HepG2 (cell line): ENCODE data around the gene CREG2. TPM values are rescaled to one million over a fixed set of nuclear protein-coding genes. Genes with fewer than 3 reads are reported as not detected.
A peak's percentile ranks its signal among the peaks of the same experiment; 100 is the strongest.

Source experiments
- ATAC-seq: fragments of 200-7000 bp; cut with Tn5 transposase; 3 replicates; pipeline ENCODE4 v1.9.1; 2020; ENCODE audit warnings: mild to moderate bottlenecking, moderate library complexity
- BruUV-seq: library from RNA; stranded (reverse); fragments of 400-500 nt; replicated peaks from 2 replicates; lab custom pipeline; 2021; lab: Mats Ljungman, UMichigan
- CTCF ChIA-PET: fragments of 300-600 bp; formaldehyde crosslinking; extraction: SDS; loops from one replicate; lab custom pipeline; 2021; ENCODE audit warnings: low total read pairs, inconsistent platforms, low intra/inter-chr PET ratio; lab: Yijun Ruan, JAX
- POLR2A ChIA-PET: fragments of 350-600 bp; sonication (Branson Sonifier 250); formaldehyde crosslinking; loops from one replicate; lab custom pipeline; 2020; ENCODE audit warnings: antibody characterized with exemption, inconsistent platforms; lab: Yijun Ruan, JAX
- DNase-seq: peaks from one replicate; pipeline ENCODE4 v3.0.0-alpha.2; 2015; ENCODE audit warnings: low spot score
- FAIRE-seq: peaks from 3 replicates; lab custom pipeline; 2011; peaks lifted over from hg19 to GRCh38; lab: Jason Lieb, UNC
- H2AFZ ChIP-seq: one replicate; pipeline ENCODE4 v1.6.1; 2011; ENCODE audit warnings: low read length, inconsistent platforms
- H3K27ac ChIP-seq: fragments of 300-600 bp; 3 replicates; pipeline ENCODE4 v1.8.0; 2011; ENCODE audit warnings: mixed run types, mild to moderate bottlenecking, mixed read lengths, low read length, inconsistent platforms; ENCODE audit not compliant: insufficient read depth; ENCODE audit errors: extremely low read length
- H3K27me3 ChIP-seq, 2 experiments: fragments of 200-600 bp in 1 of 2; 2 replicates in 1 of 2; 3 replicates in 1 of 2; pipeline versions ENCODE4 v1.6.0 to v1.8.0; 2011; ENCODE audit warnings: low read length in 2 of 2, mild to moderate bottlenecking in 2 of 2, moderate library complexity in 2 of 2, inconsistent platforms in 1 of 2; ENCODE audit not compliant: insufficient read depth in 2 of 2, control insufficient read depth in 1 of 2
- H3K36me3 ChIP-seq, 2 experiments: fragments of 200-600 bp in 1 of 2; replicated peaks in 1 of 2; 2 replicates in 1 of 2; 3 replicates in 1 of 2; pipeline versions ENCODE4 v1.5.1 to v1.8.0; 2011; ENCODE audit warnings: low read length in 2 of 2, inconsistent platforms in 1 of 2; ENCODE audit not compliant: insufficient read depth in 2 of 2, control insufficient read depth in 1 of 2
- H3K4me1 ChIP-seq: 2 replicates; pipeline ENCODE4 v1.5.1; 2012; ENCODE audit warnings: low read length, inconsistent platforms; ENCODE audit not compliant: insufficient read depth
- H3K4me2 ChIP-seq: 2 replicates; pipeline ENCODE4 v1.6.0; 2011; ENCODE audit warnings: low read depth, low read length, inconsistent platforms
- H3K4me3 ChIP-seq, 3 experiments: fragments of 200-600 bp in 1 of 3; sonication (generic), shearing (Covaris generic) in 1 of 3; replicated peaks in 1 of 3; 2 replicates each; pipeline ENCODE4 v1.5.1; 2011 to 2016; ENCODE audit warnings: low read length in 3 of 3, inconsistent platforms in 2 of 3, low read depth in 2 of 3, mild to moderate bottlenecking in 2 of 3, control low read depth in 1 of 3, mixed read lengths in 1 of 3; ENCODE audit not compliant: insufficient read depth in 1 of 3
- H3K79me2 ChIP-seq: one replicate; pipeline ENCODE4 v1.6.1; 2011; ENCODE audit warnings: low read length, inconsistent platforms; ENCODE audit not compliant: insufficient read depth
- H3K9ac ChIP-seq: 2 replicates; pipeline ENCODE4 v1.6.0; 2011; ENCODE audit warnings: mild to moderate bottlenecking, low read depth, low read length, inconsistent platforms; ENCODE audit not compliant: insufficient read depth
- H3K9me3 ChIP-seq: 2 replicates; pipeline ENCODE4 v1.5.1; 2012; ENCODE audit warnings: mild to moderate bottlenecking, low read length
- H4K20me1 ChIP-seq: 2 replicates; pipeline ENCODE4 v1.6.0; 2011; ENCODE audit warnings: inconsistent platforms, mild to moderate bottlenecking, low read length, moderate library complexity; ENCODE audit not compliant: insufficient read depth
- AGO1 ChIP-seq: fragments of 200-400 bp; formaldehyde crosslinking; IDR thresholded peaks from 2 replicates; pipeline ENCODE4 v1.6.1; 2017; ENCODE audit warnings: mild to moderate bottlenecking, low read depth, low read length, moderate library complexity; ENCODE audit not compliant: poor library complexity, severe bottlenecking
- POLR2A ChIP-seq, 2 experiments: IDR thresholded peaks; 2 replicates each; pipeline ENCODE4 v1.6.1; 2011; ENCODE audit warnings: low read depth in 2 of 2, low read length in 2 of 2, mild to moderate bottlenecking in 1 of 2, moderate library complexity in 1 of 2; ENCODE audit not compliant: insufficient read depth in 1 of 2
- RBFOX2 ChIP-seq: fragments of 200-400 bp; formaldehyde crosslinking; IDR thresholded peaks from 2 replicates; pipeline ENCODE4 v1.6.1; 2017; ENCODE audit warnings: low read depth, mild to moderate bottlenecking, low read length
- ZBTB38 ChIP-seq: sonication (generic); formaldehyde crosslinking; IDR thresholded peaks from 2 replicates; pipeline ENCODE4 v1.5.1; 2020; ENCODE audit warnings: mild to moderate bottlenecking, missing genetic modification reagents
- ZNF205 ChIP-seq: IDR thresholded peaks from 2 replicates; pipeline ENCODE4 v1.6.1; 2018; ENCODE audit warnings: missing biosample characterization, missing genetic modification reagents
- ZNF468 ChIP-seq: sonication (generic); formaldehyde crosslinking; IDR thresholded peaks from 2 replicates; pipeline ENCODE4 v1.8.0; 2022; ENCODE audit warnings: mild to moderate bottlenecking, moderate library complexity, missing genetic modification reagents
- ZNF513 ChIP-seq: sonication (generic); formaldehyde crosslinking; conservative IDR thresholded peaks from 2 replicates; pipeline ENCODE4 v1.5.0; 2020; ENCODE audit warnings: missing genetic modification reagents
- ZNF816 ChIP-seq: sonication (generic); formaldehyde crosslinking; IDR thresholded peaks from 2 replicates; pipeline ENCODE4 v1.8.0; 2022; ENCODE audit warnings: missing genetic modification reagents, mild to moderate bottlenecking, borderline replicate concordance
- WGBS: methylation state at CpG from one replicate; pipeline ENCODE4 v1.1.6; 2017; ENCODE audit warnings: low lambda C conversion rate; 5-methylcytosine and 5-hydroxymethylcytosine counted together
- in situ Hi-C: cut with HindIII; loops from 2 replicates; pipeline ENCODE4 v1.10.0; 2017; ENCODE audit warnings: low pct_unique_long_range_greater_than_20kb; ENCODE audit not compliant: extremely low pct_ligation_motif_present
- intact Hi-C: fragments of 100-400 bp; cut with micrococcal nuclease; formaldehyde crosslinking; loops from one replicate; pipeline ENCODE4 v1.10.0; 2022; ENCODE audit not compliant: unreplicated experiment
- polyA plus RNA-seq, 8 experiments: library from polyadenylated mRNA; depleted of rRNA in 3 of 8; stranded (reverse) in 7 of 8; unstranded in 1 of 8; fragments of >200 nt; fragmentation: Illumina TruSeq in 4 of 8; extraction: Trizol in 4 of 8; gene quantifications; 2 replicates each; pipeline versions ENCODE4 v1.2.1 to v1.2.3, GENCODE V29; 2011 to 2016; ENCODE audit warnings: low read depth in 4 of 8, missing spikeins in 1 of 8, mixed read lengths in 1 of 8; ENCODE audit not compliant: insufficient read depth in 1 of 8
- total RNA-seq, 5 experiments: library from RNA; depleted of rRNA; stranded (reverse); fragments of >200 nt; fragmentation: Illumina TruSeq; extraction: Trizol; gene quantifications; 2 replicates each; pipeline ENCODE4 v1.2.3, GENCODE V29; 2016; ENCODE audit warnings: low read depth in 1 of 5

Gene CREG2
- total and polyA plus RNA-seq, 2 of the 13 experiments (the other 11 are each of a cell fraction or from before 2014, with no cell fraction given), result 0.18 to 0.26 TPM

- Histone ChIP-seq H3K4me2 (peak overlapping the region; percentile 82), H2AFZ (no peak overlapping the region), H3K4me1 (peaks cover 81% of the 10 kb centered on the region), H3K9ac (no peak overlapping the region), H3K27me3 (no peaks in the 10 kb centered on the region; a peak in 1 of 5 replicates), H3K4me3 (no peak overlapping the region; a peak in 1 of 6 replicates), H3K27ac (no peak overlapping the region), H3K36me3 (peaks cover 0 to 45% of the 10 kb centered on the region in 2 experiments; a peak in 4 of 5 replicates), H3K9me3 (no peaks in the 10 kb centered on the region), H3K79me2 (peaks cover 97% of the 10 kb centered on the region), H4K20me1 (peaks cover 80% of the 10 kb centered on the region)
- in situ Hi-C loops, result no loop called here
- TF ChIP-seq ZNF468 (CRISPR knock-in tag), result no peak
- peak; percentile 93 for TF ChIP-seq ZNF205 (CRISPR knock-in tag)
- no peak for DNase-seq
- ChIA-PET POLR2A (no interaction called here), CTCF (no interaction called here)
- intact Hi-C loops, result no loop called here
- BruUV-seq, result no TSS peak
- ATAC-seq, result no peak
- FAIRE-seq, result no peak
- 85% methylated on average over 1 of the region's 1 CpG for WGBS
These were observed 83.6 kb downstream of the CREG2 start for GRCh38 chr2:101303688-101304087.

- TF ChIP-seq AGO1 (no peak), ZBTB38 (CRISPR knock-in tag) (no peak), RBFOX2 (0 out of 2 replicates have a peak, but pooled peaks have one; percentile 3), ZNF513 (CRISPR knock-in tag) (no peak), POLR2A (IDR thresholded peaks at IDR 0.05; ENCODE audit: insufficient read depth in 1 of 2, low read depth in 2 of 2, low read length in 2 of 2) (no peak), ZNF816 (CRISPR knock-in tag) (0 out of 2 replicates have a peak, but pooled peaks have one; percentile 31)
- H4K20me1 ChIP-seq, result peaks cover 94% of the 10 kb centered on the region
These were observed 85.3 kb downstream of the CREG2 start for GRCh38 chr2:101302016-101302415.

More at GRCh38 chr2:101302016-101302415, 85.3 kb downstream of the CREG2 start:
- ChIA-PET POLR2A (no interaction called here), CTCF (no interaction called here)
- Histone ChIP-seq H2AFZ (no peak overlapping the region), H3K9me3 (no peaks in the 10 kb centered on the region), H3K36me3 (peaks cover 1 to 57% of the 10 kb centered on the region in 2 experiments; a peak in 4 of 5 replicates), H3K4me2 (no peak overlapping the region), H3K4me1 (peaks cover 95% of the 10 kb centered on the region), H3K27ac (no peak overlapping the region), H3K79me2 (peaks cover 98% of the 10 kb centered on the region), H3K9ac (no peak overlapping the region), H3K4me3 (no peak overlapping the region), H3K27me3 (no peaks in the 10 kb centered on the region)
- intact Hi-C loops (no loop called here), in situ Hi-C loops (no loop called here)
- WGBS, result 83% methylated on average over 4 of the region's 4 CpGs
- FAIRE-seq (no peak), ATAC-seq (no peak), DNase-seq (no peak)
- no TSS peak for BruUV-seq
